Measurements from ENCODE around the gene MACROD1.

The MACROD1 gene

GRCh38 chr11:64138398-64138797, 27.5 kb downstream of the MACROD1 start:
- no peaks in the 10 kb centered on the region for H3K27me3 ChIP-seq (ENCODE audit: control insufficient read depth in 1 of 2, insufficient read depth in 2 of 2, low read length in 2 of 2)
- no peak overlapping the region for H3K27ac ChIP-seq (ENCODE audit: low read length)

GRCh38 chr11:64136765-64137441, 29.0 kb downstream of the MACROD1 start:
- peaks cover 17% of the 10 kb centered on the region for H3K4me1 ChIP-seq (ENCODE audit: control insufficient read depth, insufficient read depth, low read length)
- no peak overlapping the region for H3K9ac ChIP-seq (ENCODE audit: low read length in 2 of 2)
- H3K4me3 ChIP-seq (ENCODE audit: low read length in 2 of 2), result no peak overlapping the region
- no peak overlapping the region for H3K27ac ChIP-seq (ENCODE audit: low read length)
- no peaks in the 10 kb centered on the region for H3K27me3 ChIP-seq (ENCODE audit: control insufficient read depth in 1 of 2, insufficient read depth in 2 of 2, low read length in 2 of 2)
- no peaks in the 10 kb centered on the region for H3K9me3 ChIP-seq (ENCODE audit: control insufficient read depth in 2 of 2, low read length in 2 of 2)
- no peaks in the 10 kb centered on the region for H3K36me3 ChIP-seq (ENCODE audit: control insufficient read depth in 2 of 2, insufficient read depth in 2 of 2, low read length in 2 of 2)

More at GRCh38 chr11:64138398-64138797, 27.5 kb downstream of the MACROD1 start:
- no peak overlapping the region for H3K9ac ChIP-seq (ENCODE audit: low read length in 2 of 2)
- H3K4me3 ChIP-seq (ENCODE audit: low read length in 2 of 2), result no peak overlapping the region
- H3K4me1 ChIP-seq (ENCODE audit: control insufficient read depth, insufficient read depth, low read length), result peaks cover 17% of the 10 kb centered on the region
- H3K36me3 ChIP-seq (ENCODE audit: control insufficient read depth in 2 of 2, insufficient read depth in 2 of 2, low read length in 2 of 2), result no peaks in the 10 kb centered on the region
- no peaks in the 10 kb centered on the region for H3K9me3 ChIP-seq (ENCODE audit: control insufficient read depth in 2 of 2, low read length in 2 of 2)

GRCh38 chr11:64135711-64136110, 30.2 kb downstream of the MACROD1 start:
- H3K36me3 ChIP-seq (ENCODE audit: control insufficient read depth in 2 of 2, insufficient read depth in 2 of 2, low read length in 2 of 2), result no peaks in the 10 kb centered on the region
- no peaks in the 10 kb centered on the region for H3K9me3 ChIP-seq (ENCODE audit: control insufficient read depth in 2 of 2, low read length in 2 of 2)
- no peak overlapping the region for H3K4me3 ChIP-seq (ENCODE audit: low read length in 2 of 2)
- peaks cover 5% of the 10 kb centered on the region for H3K4me1 ChIP-seq (ENCODE audit: control insufficient read depth, insufficient read depth, low read length)
- H3K27ac ChIP-seq (ENCODE audit: low read length), result no peak overlapping the region
- no peak overlapping the region for H3K9ac ChIP-seq (ENCODE audit: low read length in 2 of 2)
- no peaks in the 10 kb centered on the region for H3K27me3 ChIP-seq (ENCODE audit: control insufficient read depth in 1 of 2, insufficient read depth in 2 of 2, low read length in 2 of 2)

- no peaks in the 10 kb centered on the region for H3K9me3 ChIP-seq (ENCODE audit: control insufficient read depth in 2 of 2, low read length in 2 of 2)
- no peaks in the 10 kb centered on the region for H3K36me3 ChIP-seq (ENCODE audit: control insufficient read depth in 2 of 2, insufficient read depth in 2 of 2, low read length in 2 of 2)
- no peak overlapping the region for H3K4me3 ChIP-seq (ENCODE audit: low read length in 2 of 2)
- H3K27ac ChIP-seq (ENCODE audit: low read length), result no peak overlapping the region
- H3K27me3 ChIP-seq (ENCODE audit: control insufficient read depth in 1 of 2, insufficient read depth in 2 of 2, low read length in 2 of 2), result no peaks in the 10 kb centered on the region
- H3K9ac ChIP-seq (ENCODE audit: low read length in 2 of 2), result no peak overlapping the region
- peaks cover 8% of the 10 kb centered on the region for H3K4me1 ChIP-seq (ENCODE audit: control insufficient read depth, insufficient read depth, low read length)
Measured at GRCh38 chr11:64134963-64135362, 30.9 kb downstream of the MACROD1 start.

GRCh38 chr11:64132982-64133705, 32.8 kb downstream of the MACROD1 start:
- H3K9me3 ChIP-seq (ENCODE audit: control insufficient read depth in 2 of 2, low read length in 2 of 2), result no peaks in the 10 kb centered on the region
- H3K27ac ChIP-seq (ENCODE audit: low read length), result no peak overlapping the region
- H3K27me3 ChIP-seq (ENCODE audit: control insufficient read depth in 1 of 2, insufficient read depth in 2 of 2, low read length in 2 of 2), result no peaks in the 10 kb centered on the region
- H3K9ac ChIP-seq (ENCODE audit: low read length in 2 of 2), result no peak overlapping the region
- peaks cover 3% of the 10 kb centered on the region for H3K4me1 ChIP-seq (ENCODE audit: control insufficient read depth, insufficient read depth, low read length)
- H3K36me3 ChIP-seq (ENCODE audit: control insufficient read depth in 2 of 2, insufficient read depth in 2 of 2, low read length in 2 of 2), result no peaks in the 10 kb centered on the region
- no peak overlapping the region for H3K4me3 ChIP-seq (ENCODE audit: low read length in 2 of 2)

GRCh38 chr11:64132191-64132771, 33.6 kb downstream of the MACROD1 start:
- no peaks in the 10 kb centered on the region for H3K36me3 ChIP-seq (ENCODE audit: control insufficient read depth in 2 of 2, insufficient read depth in 2 of 2, low read length in 2 of 2)
- H3K9ac ChIP-seq (ENCODE audit: low read length in 2 of 2), result no peak overlapping the region
- H3K27ac ChIP-seq (ENCODE audit: low read length), result no peak overlapping the region
- H3K27me3 ChIP-seq (ENCODE audit: control insufficient read depth in 1 of 2, insufficient read depth in 2 of 2, low read length in 2 of 2), result no peaks in the 10 kb centered on the region
- H3K4me3 ChIP-seq (ENCODE audit: low read length in 2 of 2), result no peak overlapping the region
- H3K9me3 ChIP-seq (ENCODE audit: control insufficient read depth in 2 of 2, low read length in 2 of 2), result no peaks in the 10 kb centered on the region
- H3K4me1 ChIP-seq (ENCODE audit: control insufficient read depth, insufficient read depth, low read length), result peaks cover 3% of the 10 kb centered on the region

- Histone ChIP-seq H3K27ac (ENCODE audit: low read length) (no peak overlapping the region), H3K9me3 (ENCODE audit: control insufficient read depth in 2 of 2, low read length in 2 of 2) (no peaks in the 10 kb centered on the region), H3K4me3 (ENCODE audit: low read length in 2 of 2) (no peak overlapping the region), H3K4me1 (ENCODE audit: control insufficient read depth, insufficient read depth, low read length) (peaks cover 3% of the 10 kb centered on the region), H3K36me3 (ENCODE audit: control insufficient read depth in 2 of 2, insufficient read depth in 2 of 2, low read length in 2 of 2) (no peaks in the 10 kb centered on the region), H3K27me3 (ENCODE audit: control insufficient read depth in 1 of 2, insufficient read depth in 2 of 2, low read length in 2 of 2) (no peaks in the 10 kb centered on the region), H3K9ac (ENCODE audit: low read length in 2 of 2) (no peak overlapping the region)
Measured at GRCh38 chr11:64131683-64132190, 34.2 kb downstream of the MACROD1 start.

- no peak overlapping the region for H3K4me3 ChIP-seq (ENCODE audit: low read length in 2 of 2)
- no peak overlapping the region for H3K9ac ChIP-seq (ENCODE audit: low read length in 2 of 2)
- no peak overlapping the region for H3K27ac ChIP-seq (ENCODE audit: low read length)
- no peaks in the 10 kb centered on the region for H3K27me3 ChIP-seq (ENCODE audit: control insufficient read depth in 1 of 2, insufficient read depth in 2 of 2, low read length in 2 of 2)
- H3K9me3 ChIP-seq (ENCODE audit: control insufficient read depth in 2 of 2, low read length in 2 of 2), result no peaks in the 10 kb centered on the region
- no peaks in the 10 kb centered on the region for H3K36me3 ChIP-seq (ENCODE audit: control insufficient read depth in 2 of 2, insufficient read depth in 2 of 2, low read length in 2 of 2)
- H3K4me1 ChIP-seq (ENCODE audit: control insufficient read depth, insufficient read depth, low read length), result peaks cover 3% of the 10 kb centered on the region
Measured at GRCh38 chr11:64130618-64131017, 35.3 kb downstream of the MACROD1 start.

- no peaks in the 10 kb centered on the region for H3K9me3 ChIP-seq (ENCODE audit: control insufficient read depth in 2 of 2, low read length in 2 of 2)
- no peaks in the 10 kb centered on the region for H3K36me3 ChIP-seq (ENCODE audit: control insufficient read depth in 2 of 2, insufficient read depth in 2 of 2, low read length in 2 of 2)
- no peak overlapping the region for H3K27ac ChIP-seq (ENCODE audit: low read length)
- no peak overlapping the region for H3K4me3 ChIP-seq (ENCODE audit: low read length in 2 of 2)
- no peaks in the 10 kb centered on the region for H3K27me3 ChIP-seq (ENCODE audit: control insufficient read depth in 1 of 2, insufficient read depth in 2 of 2, low read length in 2 of 2)
- peaks cover 3% of the 10 kb centered on the region for H3K4me1 ChIP-seq (ENCODE audit: control insufficient read depth, insufficient read depth, low read length)
- no peak overlapping the region for H3K9ac ChIP-seq (ENCODE audit: low read length in 2 of 2)
Measured at GRCh38 chr11:64129403-64129802, 36.5 kb downstream of the MACROD1 start.

- Histone ChIP-seq H3K36me3 (ENCODE audit: control insufficient read depth in 2 of 2, insufficient read depth in 2 of 2, low read length in 2 of 2) (no peaks in the 10 kb centered on the region), H3K9ac (ENCODE audit: low read length in 2 of 2) (no peak overlapping the region), H3K4me3 (ENCODE audit: low read length in 2 of 2) (no peak overlapping the region), H3K4me1 (ENCODE audit: control insufficient read depth, insufficient read depth, low read length) (peaks cover 4% of the 10 kb centered on the region), H3K27ac (ENCODE audit: low read length) (no peak overlapping the region), H3K27me3 (ENCODE audit: control insufficient read depth in 1 of 2, insufficient read depth in 2 of 2, low read length in 2 of 2) (no peaks in the 10 kb centered on the region), H3K9me3 (ENCODE audit: control insufficient read depth in 2 of 2, low read length in 2 of 2) (no peaks in the 10 kb centered on the region)
Measured at GRCh38 chr11:64128255-64129006, 37.5 kb downstream of the MACROD1 start.
